Fibroblast of lung (primary cell): ENCODE data around the gene SPRED1. TPM values are rescaled to one million over a fixed set of nuclear protein-coding genes. Genes with fewer than 3 reads are reported as not detected.

Experiments
- DNase-seq, 2 donors: peaks; one replicate each; pipeline versions ENCODE4 v3.0.0 to v3.0.0-alpha.2; 2010; ENCODE audit warnings: low read depth in 2 of 2
- H2AFZ ChIP-seq: 2 replicates; pipeline ENCODE4 v1.5.1; 2012; ENCODE audit warnings: low read length, control low read depth, inconsistent platforms
- H3K27ac ChIP-seq: 2 replicates; pipeline ENCODE4 v1.5.1; 2011; ENCODE audit warnings: low read length, control low read depth; ENCODE audit not compliant: insufficient read depth
- H3K27me3 ChIP-seq: 2 replicates; pipeline ENCODE4 v1.5.1; 2011; ENCODE audit warnings: mild to moderate bottlenecking, low read length; ENCODE audit not compliant: control insufficient read depth, insufficient read depth
- H3K36me3 ChIP-seq: 2 replicates; pipeline ENCODE4 v1.5.1; 2011; ENCODE audit warnings: low read length; ENCODE audit not compliant: control insufficient read depth, insufficient read depth
- H3K4me1 ChIP-seq: 2 replicates; pipeline ENCODE4 v1.5.1; 2011; ENCODE audit warnings: low read length; ENCODE audit not compliant: control insufficient read depth, insufficient read depth; ENCODE audit errors: extremely low read depth
- H3K4me2 ChIP-seq: 2 replicates; pipeline ENCODE4 v1.5.1; 2011; ENCODE audit warnings: low read length, control low read depth; ENCODE audit not compliant: insufficient read depth; ENCODE audit errors: extremely low read depth
- H3K4me3 ChIP-seq, 4 experiments: fragments of 200-600 bp in 1 of 4; sonication (generic) in 1 of 4; replicated peaks in 1 of 4; 2 replicates each; pipeline ENCODE4 v1.5.1; 2011 to 2016; ENCODE audit warnings: low read length in 4 of 4, low read depth in 3 of 4, mild to moderate bottlenecking in 3 of 4, control low read depth in 2 of 4, inconsistent platforms in 1 of 4, mixed read lengths in 1 of 4; ENCODE audit not compliant: insufficient read depth in 1 of 4; ENCODE audit errors: control extremely low read depth in 1 of 4
- H3K79me2 ChIP-seq: 2 replicates; pipeline ENCODE4 v1.5.1; 2012; ENCODE audit warnings: mild to moderate bottlenecking, low read length, inconsistent platforms; ENCODE audit not compliant: control insufficient read depth, insufficient read depth
- H3K9ac ChIP-seq: 2 replicates; pipeline ENCODE4 v1.5.1; 2011; ENCODE audit warnings: mild to moderate bottlenecking, low read length, control low read depth; ENCODE audit not compliant: insufficient read depth
- H3K9me3 ChIP-seq: 2 replicates; pipeline ENCODE4 v1.5.1; 2012; ENCODE audit warnings: low read depth, low read length; ENCODE audit not compliant: control insufficient read depth, insufficient read depth
- H4K20me1 ChIP-seq: 2 replicates; pipeline ENCODE4 v1.5.1; 2011; ENCODE audit warnings: low read length; ENCODE audit not compliant: control insufficient read depth, insufficient read depth; ENCODE audit errors: extremely low read depth
- CTCF ChIP-seq, 2 donors: IDR thresholded peaks in 1 of 2; conservative IDR thresholded peaks in 1 of 2; 1 replicate in 1 of 2; 2 replicates in 1 of 2; pipeline ENCODE4 v1.5.1; 2011 to 2012; ENCODE audit warnings: low read length in 2 of 2, control low read depth in 1 of 2, inconsistent platforms in 1 of 2, low read depth in 1 of 2, mild to moderate bottlenecking in 1 of 2
- EZH2 ChIP-seq: IDR thresholded peaks from 2 replicates; pipeline ENCODE4 v1.5.1; 2012; ENCODE audit warnings: low read length, control low read depth, mild to moderate bottlenecking; ENCODE audit errors: missing control alignments
- polyA plus RNA-seq, 2 donors: library from polyadenylated mRNA; depleted of rRNA in 1 of 2; stranded (reverse) in 1 of 2; unstranded in 1 of 2; fragments of >200 nt; gene quantifications; 2 replicates each; pipeline ENCODE4 v1.2.1, GENCODE V29; 2011 to 2012; ENCODE audit warnings: missing spikeins in 1 of 2
- total RNA-seq: library from RNA; depleted of rRNA; stranded (reverse); fragments of >200 nt; gene quantifications from 2 replicates; pipeline ENCODE4 v1.2.1, GENCODE V29; 2014

The SPRED1 gene
- total and polyA plus RNA-seq, 2 donors (not counting 1 experiment from before 2014, with no cell fraction given), result 17.2 to 39.0 TPM

GRCh38 chr15:38335116-38335515 lies 82.5 kb downstream of the SPRED1 start:
- Histone ChIP-seq H3K9ac (no peak overlapping the region), H4K20me1 (no peaks in the 10 kb centered on the region), H3K4me3 (no peak overlapping the region), H3K9me3 (no peaks in the 10 kb centered on the region), H3K4me1 (no peaks in the 10 kb centered on the region), H3K36me3 (no peaks in the 10 kb centered on the region), H2AFZ (no peak overlapping the region), H3K79me2 (no peaks in the 10 kb centered on the region), H3K4me2 (no peak overlapping the region), H3K27ac (no peak overlapping the region), H3K27me3 (no peaks in the 10 kb centered on the region)
- no peak for TF ChIP-seq CTCF (conservative IDR thresholded peaks at IDR 0.05 in 1 of 2, IDR thresholded peaks at IDR 0.05 in 1 of 2; ENCODE audit: low read depth in 1 of 2, low read length in 2 of 2)
- TF ChIP-seq EZH2, result no peak
- DNase-seq, result no peak

GRCh38 chr15:38344351-38344750 lies 91.7 kb downstream of the SPRED1 start:
- Histone ChIP-seq H3K9me3 (no peaks in the 10 kb centered on the region), H3K27ac (no peak overlapping the region), H4K20me1 (no peaks in the 10 kb centered on the region), H3K79me2 (peaks cover 13% of the 10 kb centered on the region), H3K4me2 (no peak overlapping the region), H2AFZ (no peak overlapping the region), H3K36me3 (no peaks in the 10 kb centered on the region), H3K9ac (no peak overlapping the region), H3K27me3 (no peaks in the 10 kb centered on the region), H3K4me3 (no peak overlapping the region), H3K4me1 (no peaks in the 10 kb centered on the region)
- DNase-seq, result no peak
- TF ChIP-seq EZH2 (no peak), CTCF (conservative IDR thresholded peaks at IDR 0.05 in 1 of 2, IDR thresholded peaks at IDR 0.05 in 1 of 2; ENCODE audit: low read depth in 1 of 2, low read length in 2 of 2) (no peak)

GRCh38 chr15:38349251-38349650 lies 96.6 kb downstream of the SPRED1 start:
- no peaks in the 10 kb centered on the region for H3K4me1 ChIP-seq
- TF ChIP-seq CTCF (conservative IDR thresholded peaks at IDR 0.05 in 1 of 2, IDR thresholded peaks at IDR 0.05 in 1 of 2; ENCODE audit: low read depth in 1 of 2, low read length in 2 of 2) (no peak), EZH2 (no peak)
- H3K9me3 ChIP-seq, result no peaks in the 10 kb centered on the region
- no peaks in the 10 kb centered on the region for H4K20me1 ChIP-seq
- H3K36me3 ChIP-seq, result peaks cover 4% of the 10 kb centered on the region
- no peak overlapping the region for H3K4me3 ChIP-seq
- no peak overlapping the region for H3K9ac ChIP-seq
- DNase-seq, result peak; percentile 28 to 43
- H3K79me2 ChIP-seq, result peaks cover 11% of the 10 kb centered on the region
- no peaks in the 10 kb centered on the region for H3K27me3 ChIP-seq
- no peak overlapping the region for H3K4me2 ChIP-seq
- no peak overlapping the region for H3K27ac ChIP-seq
- no peak overlapping the region for H2AFZ ChIP-seq
